Activated naive CD4-positive, alpha-beta T cell treated with anti-CD3 and anti-CD28 coated beads, Interleukin-2, amount 50 U/mL, for 16 hours (primary cell): ENCODE data around the gene PKMYT1.

ENCODE experiments used
- DNase-seq: peaks from one replicate; pipeline ENCODE4 v3.0.0-alpha.2; 2020

PKMYT1 gene

DNA sequence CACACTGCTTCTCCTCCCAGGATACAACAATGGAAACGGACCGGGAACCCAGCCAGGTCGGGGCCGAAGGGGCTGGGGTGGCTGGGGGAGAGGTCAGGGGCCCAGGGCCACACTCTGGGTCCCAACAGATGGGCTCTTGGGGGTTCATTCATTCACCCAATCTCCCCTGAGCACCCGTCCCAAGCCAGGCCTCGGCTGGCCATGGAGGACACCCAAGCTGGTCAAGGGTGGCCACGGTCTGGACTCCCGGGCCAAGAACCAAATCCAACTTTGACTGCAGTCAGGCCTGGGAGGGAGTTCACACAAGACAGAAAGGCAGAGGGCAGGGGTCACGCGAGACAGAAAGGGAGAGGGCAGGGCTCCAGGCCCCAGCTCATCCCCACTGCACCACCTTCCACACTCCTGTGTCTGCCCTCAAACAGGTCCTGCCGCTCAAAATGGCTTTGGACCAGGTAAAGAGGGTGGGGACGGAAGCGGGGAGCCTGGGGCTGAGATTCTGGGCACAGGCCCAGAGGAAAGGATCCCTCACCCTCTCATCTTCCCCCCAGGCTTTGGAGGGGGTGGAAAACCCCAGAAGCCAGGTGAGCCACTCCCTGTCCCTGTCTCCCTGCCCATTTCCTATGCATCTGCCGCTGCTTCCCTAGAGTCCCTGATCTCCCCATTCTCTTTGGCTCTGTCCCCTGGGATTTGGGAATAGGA, 12.3 kb upstream of the PKMYT1 start:
- DNase-seq = no peak

DNA sequence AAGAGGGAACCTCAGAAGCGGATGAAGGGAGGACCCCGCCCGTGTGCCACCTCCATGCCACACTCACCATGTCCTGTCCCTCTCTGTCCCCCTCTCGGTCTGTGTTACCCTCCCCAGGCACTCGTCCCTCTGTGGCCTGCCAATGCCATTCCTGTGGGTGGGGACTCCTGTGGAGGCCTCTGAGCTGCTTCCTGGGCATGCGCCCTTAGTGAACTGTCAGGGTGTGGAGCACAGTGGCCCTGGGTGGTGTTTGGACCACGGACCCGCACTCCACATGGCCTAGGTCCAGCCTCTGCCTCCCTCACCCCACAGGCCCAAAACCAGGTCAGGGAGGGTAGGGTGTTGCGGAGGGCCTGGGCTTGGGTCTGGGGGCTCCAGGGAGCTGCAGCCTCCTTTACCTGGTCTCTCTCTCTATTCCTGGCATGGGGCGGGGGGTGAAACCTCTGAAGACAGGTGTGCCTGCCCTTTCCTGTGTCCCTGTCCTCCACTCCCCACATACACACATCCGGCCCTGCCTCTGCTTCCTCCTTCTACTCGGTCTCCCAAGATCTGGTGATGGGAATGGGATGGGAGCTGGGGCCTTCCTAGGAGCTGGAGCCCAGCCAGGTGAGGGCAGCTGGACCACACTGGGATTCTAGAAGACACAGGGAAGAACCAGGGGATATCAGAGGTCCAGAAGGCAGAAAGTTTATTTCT, 11.5 kb upstream of the PKMYT1 start:
- DNase-seq = no peak

DNA sequence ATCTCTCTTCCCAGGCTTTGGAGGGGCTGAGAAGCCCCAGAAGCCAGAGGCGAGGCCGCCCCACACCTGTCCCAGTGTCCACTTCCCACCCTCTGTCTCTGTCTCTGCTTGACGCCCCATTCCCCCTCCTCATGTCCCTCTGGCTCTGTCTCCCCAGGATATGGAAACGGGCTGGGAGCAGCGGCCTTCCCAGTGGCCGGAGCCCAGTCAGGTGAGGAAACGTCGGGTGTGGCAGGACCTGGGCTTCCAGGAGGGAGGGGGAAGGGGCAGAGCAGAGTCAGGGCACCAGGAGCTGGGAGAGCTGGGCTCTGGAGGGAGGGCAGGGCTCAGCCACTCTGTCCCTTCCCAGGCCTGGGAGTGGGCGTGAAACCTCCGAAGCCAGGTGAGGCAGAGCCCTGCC, 10.6 kb upstream of the PKMYT1 start:
- no peak for DNase-seq

DNA sequence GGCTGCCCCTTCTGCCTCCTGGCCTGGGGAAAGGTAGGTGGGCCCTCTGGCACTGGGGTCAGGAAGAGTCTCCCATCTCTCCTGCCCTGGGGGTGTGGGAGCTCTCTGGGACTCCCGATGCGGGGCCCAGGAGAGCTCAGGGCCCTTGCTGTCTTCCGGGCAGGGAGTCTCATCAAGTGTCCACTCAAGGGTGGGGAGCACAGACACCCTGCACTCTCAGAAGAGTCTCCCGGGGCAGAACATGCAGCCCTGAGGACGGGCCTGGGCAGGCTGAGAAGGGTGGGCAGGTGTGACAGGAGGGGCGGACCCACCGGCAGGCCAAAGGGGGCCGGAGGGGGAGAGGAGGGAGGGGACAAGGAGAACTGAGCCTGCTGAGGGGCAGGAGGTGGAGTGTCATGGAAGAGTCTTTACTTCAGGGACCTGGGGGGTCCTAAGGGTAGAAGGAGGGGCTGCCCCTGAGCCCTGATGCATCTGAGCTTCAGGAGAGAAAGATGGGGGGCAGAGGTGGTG, 8.4 kb upstream of the PKMYT1 start:
- DNase-seq = no peak

DNA sequence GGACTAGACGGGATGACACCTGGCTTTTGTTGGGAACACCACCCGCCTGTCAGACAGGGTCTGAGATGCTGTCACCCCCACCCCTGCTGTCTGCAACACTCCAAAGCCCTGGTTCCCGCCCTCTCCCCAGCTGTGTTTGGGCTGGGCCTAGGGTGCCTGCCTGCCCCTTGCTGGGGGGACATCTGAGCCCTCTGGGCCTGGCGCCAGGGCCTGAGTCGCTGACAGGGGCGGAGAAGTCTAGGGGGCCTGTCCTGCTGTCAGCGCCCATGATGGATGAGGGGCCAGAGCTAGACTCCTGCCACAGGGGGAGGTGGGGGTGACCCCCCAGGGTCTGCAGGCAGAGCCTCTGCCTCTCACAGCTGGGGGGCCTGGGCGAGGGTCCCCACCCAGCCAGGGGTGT, 7.6 kb upstream of the PKMYT1 start:
- no peak for DNase-seq

DNA sequence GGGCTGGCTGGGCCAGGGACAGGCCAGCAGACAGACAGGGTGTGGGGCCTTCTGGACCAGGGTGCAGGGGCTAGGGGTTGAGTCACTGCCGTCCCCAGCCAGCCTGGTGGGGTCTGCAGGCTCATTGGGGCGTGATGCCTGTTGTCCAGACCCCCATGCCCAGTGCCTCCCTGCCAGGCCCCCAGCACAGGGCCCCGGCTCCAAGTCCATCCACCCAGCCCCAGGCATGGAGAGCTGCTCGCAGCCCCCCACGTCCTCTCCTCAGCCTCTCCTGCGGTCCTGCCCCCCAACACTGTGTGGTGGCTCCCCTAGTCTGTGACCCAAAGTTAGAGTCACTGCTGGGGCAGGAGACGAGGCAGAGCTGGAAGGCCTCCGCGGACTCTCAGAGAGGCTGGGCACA, 7.0 kb upstream of the PKMYT1 start:
- DNase-seq = no peak

DNA sequence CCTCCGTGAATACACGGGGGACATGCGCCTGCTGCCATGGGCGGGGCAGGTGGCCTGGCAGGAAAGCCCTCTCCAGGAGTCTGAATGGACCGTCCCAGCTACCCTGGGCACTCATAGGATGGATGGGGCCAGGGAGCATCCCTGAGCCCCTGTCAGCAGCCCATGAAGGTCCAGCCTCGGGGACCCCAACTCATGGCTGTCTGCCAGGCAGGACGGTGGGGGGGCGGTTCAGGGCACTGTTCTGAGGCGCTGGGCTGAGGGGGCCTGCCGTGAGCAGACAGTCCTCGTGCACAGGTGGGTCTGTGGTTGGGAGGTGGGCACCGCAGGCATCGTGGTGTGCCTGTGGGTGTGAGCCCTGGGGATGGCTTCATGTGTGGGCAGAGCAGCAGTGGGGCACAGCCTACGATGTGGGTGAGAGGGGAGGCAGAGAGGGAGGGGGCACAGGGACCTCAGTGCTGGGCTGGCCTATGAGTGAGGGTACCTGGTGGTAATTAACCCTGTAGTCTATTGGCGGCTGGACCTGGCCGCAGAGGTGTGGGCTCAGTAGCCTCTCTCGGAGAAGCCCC, 6.5 kb upstream of the PKMYT1 start:
- no peak for DNase-seq

DNA sequence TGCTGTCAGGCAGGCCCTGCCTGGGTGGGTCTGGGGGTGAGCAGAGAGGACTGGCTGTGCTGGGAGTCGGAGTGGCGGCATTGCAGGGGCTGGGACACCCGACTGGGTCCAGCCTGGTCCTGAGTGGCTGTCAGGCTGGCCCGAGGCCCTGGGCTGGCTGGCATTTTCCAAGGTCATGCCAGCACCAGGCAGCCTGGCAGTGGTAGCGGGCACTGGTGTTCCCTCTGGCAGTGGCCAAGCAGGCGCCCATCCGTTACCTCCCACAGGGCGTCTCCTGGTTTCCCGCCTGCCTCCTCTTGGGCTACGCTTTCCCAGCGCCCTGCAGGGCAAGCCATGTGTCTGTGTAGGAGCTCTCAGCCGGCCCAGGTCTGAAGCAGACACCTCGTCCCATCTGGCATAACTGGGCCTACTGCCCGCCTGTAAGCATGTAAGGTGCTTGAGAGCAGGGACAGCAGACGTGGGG, 5.7 kb upstream of the PKMYT1 start:
- no peak for DNase-seq

DNA sequence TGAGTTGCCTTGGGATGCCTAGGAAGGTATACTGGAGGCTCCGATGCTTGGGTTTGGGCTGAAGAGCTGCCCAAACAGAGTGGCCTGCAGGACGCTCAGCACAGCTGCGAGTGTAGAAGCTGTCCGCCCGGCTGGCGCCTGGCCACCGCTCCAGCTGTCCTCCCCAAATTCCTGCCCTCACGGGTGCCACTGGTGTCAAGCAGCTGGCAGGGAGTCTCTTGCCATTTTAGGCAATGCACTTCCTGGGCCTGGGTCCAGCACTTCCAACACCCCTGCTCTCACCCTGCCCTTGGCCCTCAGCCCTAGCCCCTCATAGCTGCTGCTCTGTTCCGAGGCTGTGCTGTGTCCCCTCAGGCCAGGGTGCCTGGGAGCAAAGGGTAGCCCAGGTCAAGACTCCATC, 5.2 kb upstream of the PKMYT1 start:
- no peak for DNase-seq

DNA sequence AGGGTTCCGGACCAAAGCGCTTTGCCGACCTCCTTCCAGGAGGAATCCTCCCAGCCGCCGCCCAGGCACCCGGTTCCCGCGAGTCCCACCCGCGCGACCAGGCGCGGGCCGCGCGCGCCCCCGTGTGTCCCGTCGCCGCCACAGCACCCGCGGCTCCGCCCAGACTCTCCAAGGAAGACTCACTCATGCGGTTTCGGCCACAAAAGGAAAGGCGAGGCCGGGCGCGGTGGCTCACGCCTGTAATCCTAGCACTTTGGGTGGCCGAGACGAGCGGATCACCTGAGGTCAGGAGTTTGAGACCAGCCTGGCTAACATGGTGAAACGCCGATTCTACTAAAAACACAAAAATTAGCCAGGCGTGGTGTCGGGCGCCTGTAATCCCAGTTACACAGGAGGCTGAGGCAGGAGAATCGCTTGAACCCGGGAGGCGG, 3.5 kb upstream of the PKMYT1 start:
- DNase-seq = peak; percentile 69

DNA sequence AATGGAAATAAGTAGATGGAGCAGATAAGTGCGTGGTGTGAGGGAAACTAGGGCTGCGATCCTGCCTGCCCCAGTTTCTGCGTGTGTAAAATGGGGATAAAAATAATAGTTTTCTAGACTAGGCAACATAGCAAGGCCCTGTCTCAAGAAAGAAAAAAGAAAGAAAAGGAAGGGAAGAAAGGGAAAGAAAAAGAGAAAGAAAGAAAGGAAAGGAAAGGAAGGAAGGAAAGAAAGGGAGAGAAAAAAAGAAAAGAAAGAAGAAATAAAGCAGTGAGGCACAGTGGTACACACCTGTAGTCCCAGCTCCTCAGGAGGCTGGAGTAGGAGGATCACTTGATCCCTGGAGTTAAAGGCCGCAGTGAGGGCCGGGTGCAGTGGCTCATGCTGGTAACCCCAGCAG, 2.2 kb upstream of the PKMYT1 start:
- DNase-seq = no peak

DNA sequence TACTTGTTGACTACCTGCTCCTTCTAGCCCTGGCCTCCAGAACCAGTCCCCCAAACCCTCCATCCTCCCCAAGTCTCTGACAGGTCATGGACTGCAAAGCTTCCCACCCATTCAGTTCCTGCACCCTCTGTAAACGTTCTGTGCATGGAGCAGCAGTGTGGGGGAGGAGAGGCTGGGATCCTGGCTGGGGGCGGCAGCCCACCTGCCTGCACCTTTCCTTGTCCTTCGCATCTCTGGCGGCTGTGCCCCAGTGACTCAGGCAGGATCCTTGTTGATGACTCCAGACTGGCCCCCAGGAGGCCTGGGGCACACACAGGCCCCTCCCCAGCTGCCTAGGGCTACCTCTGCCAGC, 1.6 kb upstream of the PKMYT1 start:
- no peak for DNase-seq

DNA sequence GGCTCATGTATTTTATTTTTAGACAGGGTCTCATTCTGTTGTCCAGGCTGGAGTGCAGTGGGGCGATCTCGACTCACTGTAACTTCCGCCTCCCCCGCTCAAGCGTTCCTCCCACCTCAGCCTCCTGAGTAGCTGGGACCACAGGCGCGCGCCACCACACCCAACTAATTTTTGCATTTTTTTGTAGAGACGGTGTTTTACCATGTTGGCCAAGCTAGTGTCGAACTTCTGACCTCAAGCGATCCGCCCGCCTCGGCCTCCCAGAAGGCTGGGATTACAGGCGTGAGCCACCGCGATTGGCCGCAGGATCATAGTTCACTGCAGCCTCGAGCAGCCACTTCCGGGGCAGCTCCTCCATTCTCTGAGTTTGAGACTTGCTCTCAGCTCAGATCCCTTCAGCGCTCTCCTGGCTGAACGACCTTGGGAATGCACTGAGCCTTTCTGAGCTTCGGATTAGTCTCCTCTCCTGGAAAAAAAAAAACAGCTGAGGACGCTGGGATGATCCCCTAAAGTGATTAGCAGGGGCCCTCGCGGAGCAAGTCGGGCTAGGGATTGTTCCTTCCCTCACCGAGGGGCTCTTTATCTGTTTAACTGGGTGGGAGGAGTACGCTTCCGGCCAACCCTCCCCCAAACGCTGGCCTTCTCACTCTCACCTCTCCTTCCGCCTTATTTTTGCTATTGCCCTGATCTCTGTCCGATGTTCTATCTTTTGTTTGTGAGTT, 1.1 kb upstream of the PKMYT1 start:
- DNase-seq = no peak

DNA sequence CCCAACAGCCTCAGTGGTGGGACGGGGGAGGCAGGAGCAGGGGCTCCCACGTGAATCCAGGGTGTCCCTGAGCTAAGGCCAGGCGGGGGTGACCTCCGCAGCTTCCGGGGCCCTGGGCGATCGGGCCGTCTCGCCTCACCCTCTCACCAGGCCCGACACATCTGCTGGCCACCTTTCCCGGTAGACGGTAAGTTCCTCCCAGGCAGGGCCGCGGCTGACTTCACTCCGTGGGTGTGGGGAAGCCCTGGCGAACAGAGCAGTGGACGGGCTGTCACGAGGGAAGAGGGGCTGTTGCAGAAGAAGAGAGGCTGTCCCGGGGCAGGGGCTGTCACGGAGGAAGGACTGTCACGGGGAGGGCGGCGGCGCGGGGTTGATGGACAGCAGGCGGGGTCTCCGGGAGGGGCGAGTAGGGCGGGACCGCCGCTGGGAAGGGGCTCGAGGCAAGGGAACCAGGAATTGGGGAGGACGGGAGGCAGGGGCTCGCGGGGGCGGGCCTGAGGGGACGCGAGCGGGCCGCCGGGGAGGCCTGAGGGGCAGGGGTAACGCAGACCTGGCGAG, 498 bp downstream of the PKMYT1 start:
- no peak for DNase-seq

DNA sequence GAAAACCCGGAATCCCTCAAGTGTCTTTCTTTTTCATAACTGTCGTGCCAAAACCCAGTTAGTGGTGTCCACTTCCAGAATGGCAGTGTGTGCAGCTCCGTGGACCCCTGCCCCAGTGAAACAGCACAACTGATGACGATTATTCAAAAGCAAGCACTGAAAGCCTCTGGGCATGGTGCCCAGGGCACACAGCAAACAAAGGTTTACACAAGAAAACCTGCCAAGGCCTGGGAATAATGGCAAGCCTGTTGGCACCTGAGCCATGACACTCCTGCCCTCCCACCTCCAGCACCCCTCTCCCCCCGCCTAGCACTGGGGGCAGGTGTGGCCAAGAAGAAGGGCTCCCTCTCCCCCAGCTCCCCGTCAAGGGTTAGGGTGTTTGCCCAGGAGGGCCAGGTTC, 2.8 kb downstream of the PKMYT1 start:
- no peak for DNase-seq

DNA sequence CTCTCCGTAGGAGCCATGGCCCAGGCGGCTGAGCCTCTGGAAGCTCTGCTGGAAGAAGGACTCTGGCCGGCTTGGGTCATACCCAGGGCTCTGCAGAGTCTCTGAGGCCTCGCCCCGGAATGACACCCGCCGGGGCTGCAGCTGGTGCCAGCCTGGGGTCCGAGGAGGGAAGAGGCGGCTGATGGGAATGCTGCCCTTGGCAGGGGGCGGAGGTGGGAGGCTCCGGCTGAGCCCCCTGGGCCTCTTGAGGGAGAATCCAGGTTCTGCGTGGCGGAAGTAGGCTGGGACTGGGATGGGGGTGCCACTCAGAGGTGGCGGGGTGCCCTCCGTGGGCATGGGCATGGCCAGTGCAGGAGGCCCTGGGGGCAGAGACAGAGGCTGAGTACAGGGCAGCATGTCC, 3.6 kb downstream of the PKMYT1 start:
- no peak for DNase-seq

DNA sequence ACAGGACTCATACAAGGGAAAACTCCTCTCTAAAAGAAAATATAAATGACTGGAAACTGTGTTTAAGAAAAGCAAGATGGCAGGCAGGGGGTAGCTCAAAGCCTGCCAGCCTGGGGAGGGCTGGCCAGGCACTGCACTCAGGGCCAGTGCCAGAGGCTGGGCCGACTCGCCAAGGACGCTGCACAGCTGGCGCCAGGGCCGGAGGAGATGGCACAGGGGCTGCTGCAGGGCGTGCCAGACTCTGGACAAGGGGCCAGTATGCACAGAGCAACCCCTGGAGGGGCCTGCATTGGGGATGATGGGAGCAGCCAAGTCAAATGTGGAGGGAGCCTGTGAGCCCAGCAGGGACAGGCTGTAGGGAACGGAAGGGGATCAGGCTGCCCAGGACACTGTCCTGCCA, 4.0 kb downstream of the PKMYT1 start:
- no peak for DNase-seq

DNA sequence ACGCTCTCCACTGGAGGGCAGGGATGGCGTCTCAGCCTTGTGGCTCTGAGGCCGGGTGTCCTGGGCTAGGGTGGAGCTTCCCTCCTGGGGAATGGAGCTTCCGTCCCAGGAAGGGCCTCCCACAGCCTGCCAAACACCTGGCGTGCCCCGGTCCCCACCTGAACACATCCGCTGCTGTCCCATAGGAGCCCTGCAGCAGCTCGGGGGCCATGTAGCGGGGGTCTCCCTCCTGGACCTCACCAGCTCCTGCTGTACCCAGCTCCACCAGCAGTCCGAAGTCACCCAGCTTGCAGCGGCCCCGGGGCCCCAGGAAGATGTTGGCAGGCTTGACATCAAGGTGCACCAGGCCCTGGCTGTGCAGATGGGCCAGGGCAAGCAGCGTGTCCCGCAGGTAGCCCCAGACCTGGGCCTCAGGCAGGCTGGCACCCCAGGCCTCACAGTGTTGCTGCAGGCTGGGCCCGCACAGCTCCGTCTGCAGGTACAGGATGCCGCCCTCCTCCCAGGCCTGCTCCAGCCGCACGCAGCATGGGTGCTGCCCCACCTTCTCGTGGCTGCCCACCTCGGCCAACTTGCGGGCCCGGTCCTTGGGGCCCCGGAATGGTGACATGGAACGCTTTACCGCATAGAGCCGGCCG, 5.0 kb downstream of the PKMYT1 start:
- no peak for DNase-seq

DNA sequence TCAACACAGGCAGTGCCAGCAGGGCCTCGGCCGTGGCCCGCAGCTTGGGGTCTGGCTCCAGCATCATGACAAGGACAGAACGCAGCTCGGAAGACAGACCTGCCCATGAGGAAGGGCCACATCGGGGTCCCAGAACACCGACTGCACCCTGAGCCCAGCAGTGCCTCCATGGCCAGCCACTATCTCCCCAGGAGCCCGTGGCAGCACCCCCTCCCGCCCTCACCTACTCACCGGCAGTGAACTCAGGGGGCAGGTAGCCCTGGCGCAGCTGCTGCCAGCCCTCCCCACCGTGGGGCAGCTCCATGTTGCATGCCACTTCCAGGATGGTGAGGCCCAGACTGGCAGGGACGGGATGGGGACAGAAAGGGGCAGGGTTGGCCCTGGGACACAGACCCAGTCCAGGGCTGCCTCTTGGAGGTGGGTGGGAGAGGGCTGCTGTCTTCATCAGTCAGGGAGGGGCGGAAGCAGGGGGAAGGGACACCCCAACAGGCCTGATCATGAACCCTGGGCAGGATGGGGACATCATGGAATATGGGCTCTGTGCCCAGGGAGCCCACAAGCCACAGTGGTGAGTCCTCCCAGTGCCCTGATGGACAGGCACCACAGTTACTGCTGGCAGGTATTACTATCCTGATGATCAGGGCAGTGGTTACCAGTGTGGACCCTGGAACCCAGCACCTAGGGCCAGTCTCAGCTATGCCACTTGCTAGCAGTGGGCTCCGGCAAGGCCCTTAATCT, 5.8 kb downstream of the PKMYT1 start:
- DNase-seq = no peak

DNA sequence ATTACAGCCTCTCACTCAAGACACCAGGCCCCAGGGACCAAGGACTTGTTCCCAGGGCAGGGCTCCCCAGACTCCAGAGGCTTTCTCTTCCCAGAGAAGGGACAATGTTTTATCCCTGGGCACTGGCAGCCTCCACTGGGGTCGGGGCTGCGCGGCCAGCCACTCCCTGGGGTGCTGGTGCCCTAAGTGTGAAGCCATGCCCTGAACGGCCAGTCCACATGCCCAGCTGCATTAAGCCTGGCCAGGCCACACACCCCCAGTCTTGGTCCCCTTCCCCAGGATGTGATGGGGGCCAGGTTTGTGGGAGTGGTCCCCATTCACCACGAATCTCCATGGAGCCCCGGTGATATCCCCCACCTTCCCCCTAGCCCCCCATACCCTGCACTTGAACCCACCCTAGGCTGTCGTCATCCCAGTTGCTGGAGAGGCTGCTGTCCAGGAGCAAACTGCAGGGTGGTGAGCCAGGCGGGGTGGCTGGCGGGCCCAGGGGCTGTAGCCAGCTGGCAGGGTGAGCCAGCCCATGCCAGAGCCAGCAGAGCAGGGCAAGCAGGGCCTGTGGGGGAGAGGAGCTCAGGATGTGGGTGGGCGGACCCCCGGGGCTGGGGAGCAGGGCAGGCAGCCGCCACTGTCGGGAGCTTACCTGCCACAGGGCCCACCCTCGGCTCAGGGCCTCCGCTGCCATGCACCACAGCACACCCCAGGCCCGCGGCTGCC, 6.5 kb downstream of the PKMYT1 start:
- DNase-seq = no peak

DNA sequence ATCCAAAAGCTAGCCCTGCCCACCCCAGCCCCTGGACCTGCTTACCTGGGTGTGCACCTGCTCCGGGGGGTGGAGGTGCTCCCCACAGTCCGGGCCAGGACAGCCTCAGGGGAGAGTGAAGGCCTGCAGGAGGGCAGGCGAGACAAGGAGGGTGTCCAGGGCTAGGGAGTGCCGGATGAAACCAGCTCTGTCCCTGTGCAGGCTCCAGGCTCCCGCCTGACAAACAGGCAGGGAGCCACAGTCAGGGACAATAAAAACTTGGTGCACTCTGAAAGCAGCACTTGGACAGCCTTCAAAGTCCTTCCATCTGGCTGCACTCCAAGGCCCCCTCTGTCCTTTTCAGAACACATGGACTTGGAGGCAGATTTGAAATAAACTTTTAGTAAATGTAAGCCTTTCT, 7.2 kb downstream of the PKMYT1 start:
- no peak for DNase-seq
